CD4-positive, alpha-beta T cell (primary cell): ENCODE measurements around the gene SELENOK. TPM values are rescaled to one million over a fixed set of nuclear protein-coding genes. Genes with fewer than 3 reads are reported as not detected.

Source experiments
- ATAC-seq: fragments of 200-7000 bp; cut with Tn5 transposase; one replicate; pipeline ENCODE4 v1.10.0; 2022; ENCODE audit warnings: mild to moderate bottlenecking; ENCODE audit not compliant: poor library complexity
- CTCF ChIA-PET: fragments of 350-600 bp; sonication (Branson Sonifier 250); formaldehyde crosslinking; loops from one replicate; lab custom pipeline; 2021; ENCODE audit warnings: antibody characterized with exemption, inconsistent platforms; lab: Charles Lee
- POLR2A ChIA-PET: fragments of 350-600 bp; sonication (Branson Sonifier 250); formaldehyde crosslinking; loops from one replicate; lab custom pipeline; 2021; ENCODE audit warnings: antibody characterized with exemption, inconsistent platforms; lab: Charles Lee
- DNase-seq, 14 experiments: peaks; one replicate each; pipeline ENCODE4 v3.0.0-alpha.2; 2013 to 2020; ENCODE audit warnings: mixed read lengths in 2 of 14
- H3K27ac ChIP-seq, 2 donors: one replicate each; pipeline versions ENCODE4 v1.5.1 to v1.7.0; 2013; ENCODE audit warnings: low read length in 2 of 2, low read depth in 1 of 2, mild to moderate bottlenecking in 1 of 2
- H3K27me3 ChIP-seq, 2 experiments: 1 replicate in 1 of 2; 2 replicates in 1 of 2; pipeline versions ENCODE4 v1.6.1 to v1.7.0; 2013; ENCODE audit warnings: low read length in 2 of 2, control low read depth in 1 of 2, mild to moderate bottlenecking in 1 of 2, moderate library complexity in 1 of 2; ENCODE audit not compliant: insufficient read depth in 2 of 2, control insufficient read depth in 1 of 2
- H3K36me3 ChIP-seq: one replicate; pipeline ENCODE4 v1.6.1; 2013; ENCODE audit warnings: low read length, control low read depth; ENCODE audit not compliant: insufficient read depth
- H3K4me1 ChIP-seq: one replicate; pipeline ENCODE4 v1.6.1; 2013; ENCODE audit warnings: low read length, control low read depth; ENCODE audit not compliant: insufficient read depth
- H3K4me3 ChIP-seq: one replicate; pipeline ENCODE4 v1.5.1; 2013; ENCODE audit warnings: mild to moderate bottlenecking, low read length, moderate library complexity
- H3K9me3 ChIP-seq, 2 experiments: 1 replicate in 1 of 2; 2 replicates in 1 of 2; pipeline versions ENCODE4 v1.6.1 to v1.7.0; 2013; ENCODE audit warnings: low read length in 2 of 2, mild to moderate bottlenecking in 2 of 2, control low read depth in 1 of 2, moderate library complexity in 1 of 2; ENCODE audit not compliant: control insufficient read depth in 1 of 2, insufficient read depth in 1 of 2
- H3K27ac Mint-ChIP-seq: one replicate; pipeline ENCODE4 v1.8.0; 2020; ENCODE audit warnings: mixed read lengths
- H3K27me3 Mint-ChIP-seq: one replicate; pipeline ENCODE4 v1.8.0; 2021; ENCODE audit warnings: mixed read lengths
- H3K36me3 Mint-ChIP-seq: one replicate; pipeline ENCODE4 v1.8.0; 2021; ENCODE audit warnings: low read depth, mixed read lengths
- H3K4me1 Mint-ChIP-seq: one replicate; pipeline ENCODE4 v1.8.0; 2021; ENCODE audit warnings: low read depth, mixed read lengths
- H3K4me3 Mint-ChIP-seq: one replicate; pipeline ENCODE4 v1.8.0; 2020; ENCODE audit warnings: mild to moderate bottlenecking, mixed read lengths
- H3K9me3 Mint-ChIP-seq: one replicate; pipeline ENCODE4 v1.8.0; 2020; ENCODE audit warnings: mixed read lengths
- CTCF ChIP-seq: fragments of 200-600 bp; IDR thresholded peaks from one replicate; pipeline ENCODE4 v1.8.0; 2022; ENCODE audit warnings: antibody characterized with exemption, mild to moderate bottlenecking
- intact Hi-C, 2 experiments: fragments of 100-400 bp; cut with DNase I in 1 of 2; cut with micrococcal nuclease in 1 of 2; formaldehyde crosslinking; loops; one replicate each; pipeline versions ENCODE4 v1.15.1 to v1.9.0; 2023 to 2025; cut with DNase I, micrococcal nuclease
- total RNA-seq, 174 experiments: library from RNA in 2 of 174; stranded (reverse) in 2 of 174; gene quantifications; one replicate each; pipeline ENCODE4 v1.2.3 and lab custom pipeline; 2021 to 2026

SELENOK gene
- total RNA-seq, 2 experiments from 2014 or later = 153 to 159 TPM

- Histone ChIP-seq H3K27me3 (no peaks in the 10 kb centered on the region), H3K27ac (no peak overlapping the region), H3K9me3 (no peaks in the 10 kb centered on the region), H3K4me3 (no peak overlapping the region), H3K4me1 (no peaks in the 10 kb centered on the region), H3K36me3 (peaks cover 17% of the 10 kb centered on the region)
- intact Hi-C loops = no loop called here
- Mint-ChIP-seq H3K4me1 (no peaks in the 10 kb centered on the region), H3K27ac (no peak overlapping the region), H3K9me3 (no peaks in the 10 kb centered on the region), H3K4me3 (no peak overlapping the region), H3K36me3 (peaks cover 31% of the 10 kb centered on the region), H3K27me3 (peaks cover 9% of the 10 kb centered on the region)
- ChIA-PET CTCF (no interaction called here), POLR2A (no interaction called here)
- no peak for DNase-seq
- no peak for TF ChIP-seq CTCF
- no peak for ATAC-seq
Observed at GRCh38 chr3:53858096-53858741, 33.4 kb downstream of the SELENOK start.

GRCh38 chr3:53856964-53857363, 34.7 kb downstream of the SELENOK start:
- no peaks in the 10 kb centered on the region for H3K9me3 ChIP-seq
- H3K27ac ChIP-seq = no peak overlapping the region
- intact Hi-C loops = no loop called here
- H3K27me3 ChIP-seq = no peaks in the 10 kb centered on the region
- H3K4me3 Mint-ChIP-seq = no peak overlapping the region
- peaks cover 13% of the 10 kb centered on the region for H3K36me3 ChIP-seq
- H3K9me3 Mint-ChIP-seq = no peaks in the 10 kb centered on the region
- ATAC-seq (no peak), DNase-seq (no peak)
- peaks cover 13% of the 10 kb centered on the region for H3K27me3 Mint-ChIP-seq
- ChIA-PET CTCF (no interaction called here), POLR2A (no interaction called here)
- TF ChIP-seq CTCF = no peak
- H3K4me3 ChIP-seq = no peak overlapping the region
- H3K4me1 Mint-ChIP-seq = no peaks in the 10 kb centered on the region
- H3K4me1 ChIP-seq = no peaks in the 10 kb centered on the region
- peaks cover 19% of the 10 kb centered on the region for H3K36me3 Mint-ChIP-seq
- H3K27ac Mint-ChIP-seq = no peak overlapping the region

- H3K27ac Mint-ChIP-seq = no peak overlapping the region
- peaks cover 19 to 26% of the 10 kb centered on the region in 2 experiments for H3K27me3 ChIP-seq
- ChIA-PET POLR2A (no interaction called here), CTCF (interaction anchor here (0.7 kb wide), 1 partner anchor 163 kb away, joined by 3 read pairs; no protein-coding TSS in a partner anchor)
- no peaks in the 10 kb centered on the region for H3K36me3 Mint-ChIP-seq
- H3K36me3 ChIP-seq = no peaks in the 10 kb centered on the region
- peaks cover 5% of the 10 kb centered on the region for H3K4me1 ChIP-seq
- no peak for TF ChIP-seq CTCF
- H3K27me3 Mint-ChIP-seq = peaks cover 46% of the 10 kb centered on the region
- H3K27ac ChIP-seq = no peak overlapping the region
- DNase-seq = no peak
- no peaks in the 10 kb centered on the region for H3K9me3 Mint-ChIP-seq
- no peak overlapping the region for H3K4me3 ChIP-seq
- peaks cover 3% of the 10 kb centered on the region for H3K4me1 Mint-ChIP-seq
- ATAC-seq = no peak
- no peaks in the 10 kb centered on the region for H3K9me3 ChIP-seq
- intact Hi-C loops = no loop called here
- H3K4me3 Mint-ChIP-seq = no peak overlapping the region
Observed at GRCh38 chr3:53850895-53851294, 40.8 kb downstream of the SELENOK start.
